Right lobe of liver (tissue), 6 donors: ENCODE results near the gene KCND3. TPM values are rescaled to one million over a fixed set of nuclear protein-coding genes. Genes with fewer than 3 reads are reported as not detected.

ENCODE experiments used
- ATAC-seq, 4 donors: fragments of 200-7000 bp; cut with Tn5 transposase; one replicate each; pipeline ENCODE4 v1.9.1; 2020; ENCODE audit warnings: mild to moderate bottlenecking in 4 of 4, moderate library complexity in 4 of 4
- DNase-seq, 3 donors: peaks; one replicate each; pipeline ENCODE4 v3.0.0-alpha.2; 2020
- H3K27ac ChIP-seq, 3 donors: fragments of 200-600 bp; one replicate each; pipeline ENCODE4 v1.8.0; 2022
- H3K27me3 ChIP-seq, 2 donors: fragments of 200-600 bp; one replicate each; pipeline ENCODE4 v1.8.0; 2022
- H3K36me3 ChIP-seq, 4 donors: fragments of 200-600 bp; sonication (generic) in 1 of 4; one replicate each; pipeline versions ENCODE4 v1.5.1 to v1.8.0; 2017 to 2022; ENCODE audit warnings: control low read depth in 1 of 4
- H3K4me1 ChIP-seq, 4 donors: fragments of 200-600 bp; sonication (generic) in 1 of 4; one replicate each; pipeline versions ENCODE4 v1.5.1 to v1.8.0; 2017 to 2022; ENCODE audit warnings: control low read depth in 1 of 4
- H3K4me3 ChIP-seq, 3 donors: fragments of 200-600 bp; one replicate each; pipeline ENCODE4 v1.8.0; 2022
- H3K9me3 ChIP-seq, 4 donors: fragments of 200-600 bp; sonication (generic) in 1 of 4; one replicate each; pipeline versions ENCODE4 v1.5.1 to v1.8.0; 2017 to 2022; ENCODE audit warnings: control low read depth in 1 of 4
- CTCF ChIP-seq, 4 donors: fragments of 200-600 bp in 3 of 4; fragments of 450-650 bp in 1 of 4; IDR thresholded peaks; one replicate each; pipeline versions ENCODE4 v1.5.1 to v1.8.0; 2016 to 2022; ENCODE audit warnings: antibody characterized with exemption in 4 of 4, mild to moderate bottlenecking in 2 of 4
- POLR2A ChIP-seq: fragments of 450-650 bp; IDR thresholded peaks from one replicate; pipeline ENCODE4 v1.6.1; 2017; ENCODE audit warnings: antibody characterized with exemption, mild to moderate bottlenecking
- WGBS: methylation state at CpG from one replicate; pipeline ENCODE4 v1.1.6; 2018; ENCODE audit warnings: low coverage, low lambda C conversion rate; ENCODE audit not compliant: insufficient coverage; ENCODE audit errors: missing lambda C conversion rate; 5-methylcytosine and 5-hydroxymethylcytosine counted together
- intact Hi-C, 2 donors: fragments of 100-400 bp; cut with DNase I; formaldehyde crosslinking; loops; one replicate each; pipeline versions ENCODE4 v1.11.2 to v1.14.1; 2022
- total RNA-seq, 6 experiments: library from RNA; depleted of rRNA in 2 of 6; stranded (reverse); fragments of >200 nt in 2 of 6; fragmentation: NEBNext Ultra II Directional in 3 of 6; extraction: Animal tissue kit (Norgen Biotek cat#: 25700) in 3 of 6; gene quantifications; one replicate each; pipeline versions ENCODE4 v1.1.0 to v1.2.4, GENCODE V29; 2016 to 2023
- donor health status: DM: no; HTN: yes; CAD: no.
- donor health status: DM: no; HTN: no; CAD: no.
- donor health status: DM: no; HTN: no; CAD: no.
- donor health status: DM: no; HTN: yes; CAD: no.
- donor health status: DM: no; HTN: yes; CAD: no.

Gene KCND3
- total RNA-seq, 6 experiments from 2014 or later = 8.1 to 25.5 (median 16.2) TPM

GRCh38 chr1:111920221-111921024 lies 69.0 kb downstream of the KCND3 start:
- no peak for TF ChIP-seq POLR2A
- no peak for TF ChIP-seq CTCF (IDR thresholded peaks at IDR 0.05)
- Histone ChIP-seq H3K9me3 (no peaks in the 10 kb centered on the region), H3K4me1 (peaks cover 0 to 6% (median 0%) of the 10 kb centered on the region in 4 donors), H3K27ac (no peak overlapping the region), H3K4me3 (no peak overlapping the region), H3K27me3 (no peaks in the 10 kb centered on the region), H3K36me3 (no peaks in the 10 kb centered on the region)
- intact Hi-C loops = no loop called here
- ATAC-seq = peak in 2 of 4 donors; percentile 78 to 84
- 72% methylated on average over 3 of the region's 11 CpGs for WGBS
- DNase-seq = no peak

GRCh38 chr1:111911776-111912515 lies 77.5 kb downstream of the KCND3 start:
- H3K27me3 ChIP-seq = no peaks in the 10 kb centered on the region
- H3K9me3 ChIP-seq = no peaks in the 10 kb centered on the region
- ATAC-seq (no peak), DNase-seq (no peak)
- no peak overlapping the region for H3K4me3 ChIP-seq
- WGBS = 91% methylated on average over 5 of the region's 5 CpGs
- TF ChIP-seq POLR2A = no peak
- no peak for TF ChIP-seq CTCF (IDR thresholded peaks at IDR 0.05)
- intact Hi-C loops = no loop called here
- H3K27ac ChIP-seq = no peak overlapping the region
- H3K36me3 ChIP-seq = no peaks in the 10 kb centered on the region
- no peaks in the 10 kb centered on the region for H3K4me1 ChIP-seq

- ATAC-seq = no peak
- TF ChIP-seq CTCF (IDR thresholded peaks at IDR 0.05) = no peak
- TF ChIP-seq POLR2A = no peak
- Histone ChIP-seq H3K9me3 (no peaks in the 10 kb centered on the region), H3K4me1 (no peaks in the 10 kb centered on the region), H3K36me3 (no peaks in the 10 kb centered on the region), H3K4me3 (no peak overlapping the region), H3K27ac (no peak overlapping the region), H3K27me3 (no peaks in the 10 kb centered on the region)
- no peak for DNase-seq
- intact Hi-C loops = no loop called here
- WGBS = no CpG with 5 or more reads among the region's 1 CpG
Observed at GRCh38 chr1:111911061-111911460, 78.4 kb downstream of the KCND3 start.

- 90% methylated on average over 3 of the region's 4 CpGs for WGBS
- Histone ChIP-seq H3K4me1 (no peaks in the 10 kb centered on the region), H3K27ac (no peak overlapping the region), H3K9me3 (no peaks in the 10 kb centered on the region), H3K4me3 (no peak overlapping the region), H3K27me3 (no peaks in the 10 kb centered on the region), H3K36me3 (no peaks in the 10 kb centered on the region)
- TF ChIP-seq POLR2A = no peak
- TF ChIP-seq CTCF (IDR thresholded peaks at IDR 0.05) = no peak
- DNase-seq = no peak
- intact Hi-C loops = no loop called here
- no peak for ATAC-seq
Observed at GRCh38 chr1:111909030-111909429, 80.4 kb downstream of the KCND3 start.
